Panc1 (cell line): Measurements from ENCODE around the gene LACTB.

Experiments
- CTCF ChIP-seq: fragments of 450-650 bp; IDR thresholded peaks from 2 replicates; pipeline ENCODE4 v1.5.1; 2017; ENCODE audit warnings: mild to moderate bottlenecking
- POLR2AphosphoS5 ChIP-seq: IDR thresholded peaks from 2 replicates; pipeline ENCODE4 v1.6.1; 2012; ENCODE audit warnings: mild to moderate bottlenecking, low read depth, low read length, moderate library complexity

GRCh38 chr15:63163217-63163616 is 41.6 kb downstream of the LACTB start:
- TF ChIP-seq CTCF (no peak), POLR2AphosphoS5 (no peak)
